Left renal cortex interstitium (tissue), 4 donors: ENCODE results near the gene CYTH3. TPM values are rescaled to one million over a fixed set of nuclear protein-coding genes. Genes with fewer than 3 reads are reported as not detected.
"Not testable (repeated sequence)": the region's sequence is repeated elsewhere in the genome, so short reads cannot be mapped to it uniquely, and the experiment has no call there.

Experiments
- DNase-seq, 4 donors: peaks; one replicate each; pipeline ENCODE4 v3.0.0-alpha.2; 2013; ENCODE audit warnings: low read depth in 4 of 4, low spot score in 2 of 4, missing footprints in 1 of 4
- polyA plus RNA-seq, 4 donors: library from polyadenylated mRNA; unstranded; fragments of 120-200 nt; gene quantifications; one replicate each; pipeline ENCODE4 v1.2.1, GENCODE V29; 2013; ENCODE audit not compliant: insufficient read length in 4 of 4

CYTH3 gene
- polyA plus RNA-seq: 10 to 100 TPM; 34.3 to 47.1 (median 40.0) TPM

GRCh38 chr7:6272481-6273323 lies at the start of gene CYTH3:
TSS of gene CYTH3 (minus strand) at chr7:6272624. CDS start at chr7:6272507, 117 bp downstream.
- peak in 3 of 4 donors; percentile 61 to 80 (median 65) for DNase-seq

- DNase-seq: no peak
These were observed 48.4 kb upstream of the CYTH3 start for GRCh38 chr7:6320791-6321190.

GRCh38 chr7:6317797-6318438 lies 45.5 kb upstream of the CYTH3 start:
- peak in 1 of 4 donors; percentile 38 for DNase-seq

GRCh38 chr7:6316226-6316625 lies 43.8 kb upstream of the CYTH3 start:
- DNase-seq: no peak

GRCh38 chr7:6315746-6316145 lies 43.3 kb upstream of the CYTH3 start:
- DNase-seq: no peak

- no peak for DNase-seq
These were observed 38.0 kb upstream of the CYTH3 start for GRCh38 chr7:6310271-6310993.

GRCh38 chr7:6307762-6308161 lies 35.3 kb upstream of the CYTH3 start:
- DNase-seq: no peak

GRCh38 chr7:6306471-6306870 lies 34.0 kb upstream of the CYTH3 start:
- no peak for DNase-seq

- DNase-seq: no peak
These were observed 32.9 kb upstream of the CYTH3 start for GRCh38 chr7:6305330-6305729.

- DNase-seq: not testable (repeated sequence)
These were observed 29.0 kb upstream of the CYTH3 start for GRCh38 chr7:6301446-6301845.

- DNase-seq: no peak
These were observed 27.4 kb upstream of the CYTH3 start for GRCh38 chr7:6299774-6300173.

- no peak for DNase-seq
These were observed 22.4 kb upstream of the CYTH3 start for GRCh38 chr7:6294839-6295238.

GRCh38 chr7:6293202-6293601 lies 20.8 kb upstream of the CYTH3 start:
- no peak for DNase-seq

- not testable (repeated sequence) for DNase-seq
These were observed 19.5 kb upstream of the CYTH3 start for GRCh38 chr7:6291941-6292340.

GRCh38 chr7:6291531-6291930 lies 19.1 kb upstream of the CYTH3 start:
- DNase-seq: no peak

- no peak for DNase-seq
These were observed 17.9 kb upstream of the CYTH3 start for GRCh38 chr7:6290319-6290741.

- DNase-seq: no peak
These were observed 15.9 kb upstream of the CYTH3 start for GRCh38 chr7:6288270-6288860.

GRCh38 chr7:6286486-6286885 lies 14.1 kb upstream of the CYTH3 start:
- DNase-seq: no peak

- no peak for DNase-seq
These were observed 12.3 kb upstream of the CYTH3 start for GRCh38 chr7:6284461-6285360.

GRCh38 chr7:6284055-6284400 lies 11.6 kb upstream of the CYTH3 start:
- DNase-seq: no peak
